ENCODE measurements around the gene HOXD10. TPM values are rescaled to one million over a fixed set of nuclear protein-coding genes. Genes with fewer than 3 reads are reported as not detected.

HOXD10 gene
- total and polyA plus RNA-seq, 2 experiments from 2014 or later = not detected

- peak overlapping the region; percentile 71 for H3K4me2 ChIP-seq
- H3K36me3 ChIP-seq (ENCODE audit: insufficient read depth) = no peaks in the 10 kb centered on the region
- ATAC-seq (peak; percentile 2; the same call in 2 of the 3 replicates), DNase-seq (ENCODE audit: low spot score) (peak; percentile 51)
- peaks cover 4% of the 10 kb centered on the region; the same call in 1 of the 3 replicates for H3K36me3 Mint-ChIP-seq (ENCODE audit: low read depth)
- H3K79me2 ChIP-seq (replicated peaks; ENCODE audit: insufficient read depth) = no peaks in the 10 kb centered on the region
- no peak overlapping the region for H3K27ac Mint-ChIP-seq
- H3K4me3 Mint-ChIP-seq = peak overlapping the region; percentile 62
- peaks cover 36% of the 10 kb centered on the region for H3K4me1 ChIP-seq (ENCODE audit: insufficient read depth)
- 0 out of 2 replicates have a peak overlapping the region, but pooled peaks have one; percentile 69 for H2AFZ ChIP-seq
- TF ChIP-seq ZNF114 (CRISPR knock-in tag; IDR thresholded peaks at IDR 0.05) (no peak), ETS1 (IDR thresholded peaks at IDR 0.05) (no peak), CTCF (conservative IDR thresholded peaks at IDR 0.05; ENCODE audit: low read depth in 2 of 2) (no peak), STAT1 (IDR thresholded peaks at IDR 0.05; ENCODE audit: unreplicated experiment) (no peak), NANOG (IDR thresholded peaks at IDR 0.05; ENCODE audit: borderline replicate concordance) (no peak), EZH2phosphoT487 (IDR thresholded peaks at IDR 0.05; ENCODE audit: unreplicated experiment) (peak; percentile 96), ZNF331 (CRISPR knock-in tag; IDR thresholded peaks at IDR 0.05; ENCODE audit: low read depth) (no peak), EZH2 (IDR thresholded peaks at IDR 0.05; ENCODE audit: low read depth, unreplicated experiment) (peak; percentile 95)
- no peak overlapping the region for H3K27ac ChIP-seq (ENCODE audit: low read depth)
- H3K27me3 Mint-ChIP-seq (ENCODE audit: insufficient read depth, low read depth, poor library complexity) = peaks cover 96% of the 10 kb centered on the region
- H3K4me1 Mint-ChIP-seq = peaks cover 44% of the 10 kb centered on the region
- peaks cover 98% of the 10 kb centered on the region for H3K27me3 ChIP-seq (ENCODE audit: insufficient read depth)
- peak overlapping the region; percentile 48 for H3K4me3 ChIP-seq
- peaks cover 36% of the 10 kb centered on the region for H3F3A ChIP-seq (replicated peaks; ENCODE audit: low read depth)
- peaks cover 48% of the 10 kb centered on the region for H4K20me1 ChIP-seq (replicated peaks; ENCODE audit: insufficient read depth)
- H3K9me3 Mint-ChIP-seq = peaks cover 9% of the 10 kb centered on the region; the same call in 2 of the 3 replicates
- no peaks in the 10 kb centered on the region for H3K9me2 ChIP-seq (ENCODE audit: insufficient read depth)
These were observed 35.8 kb upstream of the HOXD10 start for GRCh38 chr2:176080540-176081375.

- Histone ChIP-seq H3K4me2 (peak overlapping the region; percentile 71), H3K79me2 (replicated peaks; ENCODE audit: insufficient read depth) (no peaks in the 10 kb centered on the region), H3K27me3 (ENCODE audit: insufficient read depth) (peaks cover 98% of the 10 kb centered on the region), H3K27ac (ENCODE audit: low read depth) (no peak overlapping the region), H3K4me1 (ENCODE audit: insufficient read depth) (peaks cover 43% of the 10 kb centered on the region), H4K20me1 (replicated peaks; ENCODE audit: insufficient read depth) (peaks cover 45% of the 10 kb centered on the region), H3K4me3 (peak overlapping the region; percentile 37), H3K36me3 (ENCODE audit: insufficient read depth) (no peaks in the 10 kb centered on the region), H3F3A (replicated peaks; ENCODE audit: low read depth) (peaks cover 32% of the 10 kb centered on the region), H3K9me2 (ENCODE audit: insufficient read depth) (no peaks in the 10 kb centered on the region), H2AFZ (no peak overlapping the region)
- ATAC-seq (no peak), DNase-seq (ENCODE audit: low spot score) (no peak)
- Mint-ChIP-seq H3K4me1 (peaks cover 46% of the 10 kb centered on the region), H3K36me3 (ENCODE audit: low read depth) (peaks cover 4% of the 10 kb centered on the region; the same call in 1 of the 3 replicates), H3K9me3 (peaks cover 9% of the 10 kb centered on the region; the same call in 2 of the 3 replicates), H3K4me3 (peak overlapping the region; percentile 62; the same call in 1 of the 3 replicates), H3K27ac (no peak overlapping the region), H3K27me3 (ENCODE audit: insufficient read depth, low read depth, poor library complexity) (peaks cover 96% of the 10 kb centered on the region)
- TF ChIP-seq EZH2 (IDR thresholded peaks at IDR 0.05; ENCODE audit: low read depth, unreplicated experiment) (peak; percentile 94), JUNB (IDR thresholded peaks at IDR 0.05; ENCODE audit: unreplicated experiment) (no peak)
These were observed 35.2 kb upstream of the HOXD10 start for GRCh38 chr2:176081376-176081836.

Measured in GM23338 (cell line).